ENCODE results near the gene ABCG4. TPM values are rescaled to one million over a fixed set of nuclear protein-coding genes. Genes with fewer than 3 reads are reported as not detected.

Gene ABCG4
- total and polyA plus RNA-seq, 2 donors (not counting 1 experiment from before 2014, with no cell fraction given), result not detected

DNA sequence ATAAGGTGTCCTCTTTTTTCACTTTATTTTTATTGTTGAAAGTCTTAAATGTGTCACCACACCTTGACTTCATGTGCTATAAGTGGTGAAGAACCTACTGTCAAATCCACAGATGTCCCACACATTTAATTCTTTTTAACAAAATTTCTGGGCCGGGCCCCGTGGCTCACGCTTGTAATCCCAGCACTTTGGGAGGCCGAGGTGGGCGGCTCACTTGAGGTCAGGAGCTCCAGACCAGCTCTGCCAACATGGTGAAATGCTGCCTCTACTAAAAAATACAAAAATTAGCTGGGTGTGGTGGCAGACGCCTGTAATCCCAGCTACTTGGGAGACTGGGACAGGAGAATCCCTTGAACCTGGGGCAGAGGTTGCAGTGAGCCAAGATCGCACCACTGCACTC is 60.3 kb downstream of the ABCG4 start:
- POLR2A ChIA-PET, result no interaction called here
- no peak for ATAC-seq (ENCODE audit: low read depth)
- no peak for DNase-seq

DNA sequence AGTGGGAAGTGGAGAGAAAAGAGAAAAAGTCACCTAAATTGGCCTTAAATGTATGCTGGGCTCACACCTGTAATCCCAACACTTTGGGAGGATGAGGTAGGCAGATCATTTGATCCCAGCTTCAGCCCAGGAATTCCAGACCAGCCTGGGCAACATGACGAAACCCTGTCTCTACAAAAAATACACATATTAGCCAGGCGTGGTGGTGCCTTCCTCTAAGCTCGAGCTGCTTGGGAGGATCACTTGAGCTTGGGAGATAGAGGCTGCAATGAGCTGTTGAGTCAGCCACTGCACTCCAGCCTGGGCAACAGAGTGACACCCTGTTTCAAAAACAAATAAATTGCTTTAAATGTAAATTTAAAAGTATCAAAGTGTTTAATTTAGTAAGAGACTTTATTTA is 61.2 kb downstream of the ABCG4 start:
- TF ChIP-seq, protein P1, sequence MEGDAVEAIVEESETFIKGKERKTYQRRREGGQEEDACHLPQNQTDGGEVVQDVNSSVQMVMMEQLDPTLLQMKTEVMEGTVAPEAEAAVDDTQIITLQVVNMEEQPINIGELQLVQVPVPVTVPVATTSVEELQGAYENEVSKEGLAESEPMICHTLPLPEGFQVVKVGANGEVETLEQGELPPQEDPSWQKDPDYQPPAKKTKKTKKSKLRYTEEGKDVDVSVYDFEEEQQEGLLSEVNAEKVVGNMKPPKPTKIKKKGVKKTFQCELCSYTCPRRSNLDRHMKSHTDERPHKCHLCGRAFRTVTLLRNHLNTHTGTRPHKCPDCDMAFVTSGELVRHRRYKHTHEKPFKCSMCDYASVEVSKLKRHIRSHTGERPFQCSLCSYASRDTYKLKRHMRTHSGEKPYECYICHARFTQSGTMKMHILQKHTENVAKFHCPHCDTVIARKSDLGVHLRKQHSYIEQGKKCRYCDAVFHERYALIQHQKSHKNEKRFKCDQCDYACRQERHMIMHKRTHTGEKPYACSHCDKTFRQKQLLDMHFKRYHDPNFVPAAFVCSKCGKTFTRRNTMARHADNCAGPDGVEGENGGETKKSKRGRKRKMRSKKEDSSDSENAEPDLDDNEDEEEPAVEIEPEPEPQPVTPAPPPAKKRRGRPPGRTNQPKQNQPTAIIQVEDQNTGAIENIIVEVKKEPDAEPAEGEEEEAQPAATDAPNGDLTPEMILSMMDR (IDR thresholded peaks at IDR 0.05), result no peak
- no peak for TF ChIP-seq EZH2 (IDR thresholded peaks at IDR 0.05; ENCODE audit: borderline replicate concordance, insufficient read depth, low read depth, low read length, poor library complexity, severe bottlenecking)
- H3K9ac ChIP-seq (ENCODE audit: low read length), result no peak overlapping the region
- DNase-seq (no peak), ATAC-seq (ENCODE audit: low read depth) (no peak)
- H3K27me3 ChIP-seq (replicated peaks in 1 of 4; ENCODE audit: control extremely low read depth in 1 of 4, control insufficient read depth in 3 of 4, insufficient read depth in 4 of 4, low read length in 3 of 4), result no peaks in the 10 kb centered on the region
- peaks cover 41% of the 10 kb centered on the region for H3K4me1 Mint-ChIP-seq
- no peak overlapping the region for H3K4me2 ChIP-seq (replicated peaks; ENCODE audit: low read depth, low read length, poor library complexity, severe bottlenecking)
- no peaks in the 10 kb centered on the region for H3K27me3 Mint-ChIP-seq
- no peak overlapping the region for H3K4me3 ChIP-seq (ENCODE audit: control extremely low read depth in 1 of 5, extremely low read depth in 1 of 5, insufficient read depth in 1 of 5, low read depth in 2 of 5, low read length in 4 of 5)
- no peaks in the 10 kb centered on the region for H3K36me3 ChIP-seq (replicated peaks in 1 of 2; ENCODE audit: control extremely low read depth in 1 of 2, control insufficient read depth in 1 of 2, extremely low read depth in 1 of 2, insufficient read depth in 2 of 2, low read length in 1 of 2)
- no peaks in the 10 kb centered on the region for H3K9me3 Mint-ChIP-seq (ENCODE audit: insufficient read depth)
- H3K27ac Mint-ChIP-seq, result no peak overlapping the region
- no CpG with 5 or more reads among the region's 3 CpGs for WGBS (ENCODE audit: insufficient coverage)
- peaks cover 53% of the 10 kb centered on the region for H4K20me1 ChIP-seq (ENCODE audit: control insufficient read depth, insufficient read depth, low read length, poor library complexity, severe bottlenecking)
- H3K9me3 ChIP-seq (ENCODE audit: control extremely low read depth in 1 of 3, control insufficient read depth in 2 of 3, insufficient read depth in 1 of 3, low read length in 2 of 3), result no peaks in the 10 kb centered on the region
- peaks cover 87% of the 10 kb centered on the region for H3K79me2 ChIP-seq (ENCODE audit: control insufficient read depth, insufficient read depth, low read length)
- no peak overlapping the region for H3K4me3 Mint-ChIP-seq
- peaks cover 16 to 19% of the 10 kb centered on the region in 2 donors for H3K4me1 ChIP-seq (ENCODE audit: control insufficient read depth in 2 of 2, insufficient read depth in 2 of 2, low read length in 2 of 2)
- H3K27ac ChIP-seq (ENCODE audit: low read length in 2 of 2), result no peak overlapping the region
- POLR2A ChIA-PET, result no interaction called here
- intact Hi-C loops (cut with micrococcal nuclease), result no loop called here
- CTCF ChIA-PET, result interaction anchor here (0.7 to 2.1 kb wide), 6 partner anchors 12 to 114 kb away, joined by 3 to 8 read pairs (median 4); no protein-coding TSS in a partner anchor
- no peak overlapping the region for H2AFZ ChIP-seq (ENCODE audit: insufficient read depth, low read depth, low read length, poor library complexity, severe bottlenecking)

More for the DNA sequence above, 60.3 kb downstream of the ABCG4 start:
- intact Hi-C loops (cut with micrococcal nuclease), result loop anchor here (5.0 kb wide), 1 partner anchor 192 kb away; the partner anchor contains the start of genes RPS25 and TRAPPC4
- WGBS (ENCODE audit: insufficient coverage), result 98% methylated on average over 5 of the region's 7 CpGs
- Histone ChIP-seq H3K4me1 (ENCODE audit: control insufficient read depth in 2 of 2, insufficient read depth in 2 of 2, low read length in 2 of 2) (peaks cover 20 to 22% of the 10 kb centered on the region in 2 donors), H3K4me3 (ENCODE audit: control extremely low read depth in 1 of 5, extremely low read depth in 1 of 5, insufficient read depth in 1 of 5, low read depth in 2 of 5, low read length in 4 of 5) (no peak overlapping the region), H2AFZ (ENCODE audit: insufficient read depth, low read depth, low read length, poor library complexity, severe bottlenecking) (no peak overlapping the region), H3K27ac (ENCODE audit: low read length in 2 of 2) (no peak overlapping the region), H4K20me1 (ENCODE audit: control insufficient read depth, insufficient read depth, low read length, poor library complexity, severe bottlenecking) (peaks cover 44% of the 10 kb centered on the region), H3K36me3 (replicated peaks in 1 of 2; ENCODE audit: control extremely low read depth in 1 of 2, control insufficient read depth in 1 of 2, extremely low read depth in 1 of 2, insufficient read depth in 2 of 2, low read length in 1 of 2) (no peaks in the 10 kb centered on the region), H3K79me2 (ENCODE audit: control insufficient read depth, insufficient read depth, low read length) (peaks cover 79% of the 10 kb centered on the region), H3K27me3 (replicated peaks in 1 of 4; ENCODE audit: control extremely low read depth in 1 of 4, control insufficient read depth in 3 of 4, insufficient read depth in 4 of 4, low read length in 3 of 4) (no peaks in the 10 kb centered on the region), H3K4me2 (replicated peaks; ENCODE audit: low read depth, low read length, poor library complexity, severe bottlenecking) (no peak overlapping the region), H3K9ac (ENCODE audit: low read length) (no peak overlapping the region), H3K9me3 (ENCODE audit: control extremely low read depth in 1 of 3, control insufficient read depth in 2 of 3, insufficient read depth in 1 of 3, low read length in 2 of 3) (no peaks in the 10 kb centered on the region)
- CTCF ChIA-PET, result interaction anchor here (0.7 to 2.1 kb wide), 5 partner anchors 13 to 114 kb away, joined by 3 to 8 read pairs (median 4); no protein-coding TSS in a partner anchor
- H3K9me3 Mint-ChIP-seq (ENCODE audit: insufficient read depth), result no peaks in the 10 kb centered on the region
- no peaks in the 10 kb centered on the region for H3K27me3 Mint-ChIP-seq
- no peak for TF ChIP-seq EZH2 (IDR thresholded peaks at IDR 0.05; ENCODE audit: borderline replicate concordance, insufficient read depth, low read depth, low read length, poor library complexity, severe bottlenecking)
- TF ChIP-seq, protein P1 (IDR thresholded peaks at IDR 0.05), result no peak
- H3K27ac Mint-ChIP-seq, result no peak overlapping the region
- no peak overlapping the region for H3K4me3 Mint-ChIP-seq
- H3K4me1 Mint-ChIP-seq, result peaks cover 40% of the 10 kb centered on the region

Other genes starting within 250 kb of the ABCG4 start
- 40.8 and 44.0 TPM in 2 replicates for gene BCL9L, start 223.1 kb upstream of the ABCG4 start, total RNA-seq
- 12.6 and 15.1 TPM in 2 replicates for gene BCL9L, start 223.1 kb upstream of the ABCG4 start, polyA plus RNA-seq
- not detected in 2 replicates for gene UPK2, start 192.8 kb upstream of the ABCG4 start, total RNA-seq
- 0.40 and 0.43 TPM in 2 replicates for gene UPK2, start 192.8 kb upstream of the ABCG4 start, polyA plus RNA-seq
- gene FOXR1, start 177.3 kb upstream of the ABCG4 start, total RNA-seq, result not detected in 2 replicates
- not detected in 2 replicates for gene FOXR1, start 177.3 kb upstream of the ABCG4 start, polyA plus RNA-seq
- gene CENATAC, start 150.9 kb upstream of the ABCG4 start, total RNA-seq, result 122 and 138 TPM in 2 replicates
- gene CENATAC, start 150.9 kb upstream of the ABCG4 start, polyA plus RNA-seq, result 50.1 and 79.6 TPM in 2 replicates
- 1,713 and 1,823 TPM in 2 replicates for gene RPS25, start 130.7 kb upstream of the ABCG4 start, total RNA-seq
- 1,827 and 2,003 TPM in 2 replicates for gene RPS25, start 130.7 kb upstream of the ABCG4 start, polyA plus RNA-seq
- gene TRAPPC4, start 130.3 kb upstream of the ABCG4 start, total RNA-seq, result 61.5 and 64.5 TPM in 2 replicates
- 61.4 and 83.5 TPM in 2 replicates for gene TRAPPC4, start 130.3 kb upstream of the ABCG4 start, polyA plus RNA-seq
- 13.2 and 14.3 TPM in 2 replicates for gene SLC37A4, start 118.2 kb upstream of the ABCG4 start, total RNA-seq
- gene SLC37A4, start 118.2 kb upstream of the ABCG4 start, polyA plus RNA-seq, result 23.5 and 26.3 TPM in 2 replicates
- gene HYOU1, start 91.8 kb upstream of the ABCG4 start, total RNA-seq, result 46.2 and 48.7 TPM in 2 replicates
- gene HYOU1, start 91.8 kb upstream of the ABCG4 start, polyA plus RNA-seq, result 38.5 and 64.4 TPM in 2 replicates
- gene VPS11, start 81.2 kb upstream of the ABCG4 start, total RNA-seq, result 64.7 and 71.1 TPM in 2 replicates
- gene VPS11, start 81.2 kb upstream of the ABCG4 start, polyA plus RNA-seq, result 31.6 and 35.7 TPM in 2 replicates
- gene HMBS, start 64.2 kb upstream of the ABCG4 start, total RNA-seq, result 7.6 and 9.2 TPM in 2 replicates
- gene HMBS, start 64.2 kb upstream of the ABCG4 start, polyA plus RNA-seq, result 17.7 and 18.2 TPM in 2 replicates
- 34.5 and 38.3 TPM in 2 replicates for gene DPAGT1, start 47.2 kb upstream of the ABCG4 start, total RNA-seq
- 60.3 and 64.3 TPM in 2 replicates for gene DPAGT1, start 47.2 kb upstream of the ABCG4 start, polyA plus RNA-seq
- 9.5 and 13.8 TPM in 2 replicates for gene C2CD2L, start 41.7 kb upstream of the ABCG4 start, total RNA-seq
- gene C2CD2L, start 41.7 kb upstream of the ABCG4 start, polyA plus RNA-seq, result 14.1 and 17.0 TPM in 2 replicates
- gene HINFP, start 27.5 kb upstream of the ABCG4 start, total RNA-seq, result 78.7 and 84.6 TPM in 2 replicates
- gene HINFP, start 27.5 kb upstream of the ABCG4 start, polyA plus RNA-seq, result 51.5 and 60.6 TPM in 2 replicates
- gene NLRX1, start 19.7 kb downstream of the ABCG4 start, total RNA-seq, result 9.6 and 10.4 TPM in 2 replicates
- gene NLRX1, start 19.7 kb downstream of the ABCG4 start, polyA plus RNA-seq, result 4.5 and 6.3 TPM in 2 replicates
- gene NHERF4, start 36.4 kb downstream of the ABCG4 start, total RNA-seq, result 0.22 and 0.76 TPM in 2 replicates
- gene NHERF4, start 36.4 kb downstream of the ABCG4 start, polyA plus RNA-seq, result 0.61 TPM in 1 of 2 replicates, not detected in the other
- 35.2 and 38.7 TPM in 2 replicates for gene CBL, start 57.3 kb downstream of the ABCG4 start, total RNA-seq
- 11.7 and 12.5 TPM in 2 replicates for gene CBL, start 57.3 kb downstream of the ABCG4 start, polyA plus RNA-seq
- 0.29 and 0.42 TPM in 2 replicates for gene MCAM, start 168.1 kb downstream of the ABCG4 start, total RNA-seq
- 1.1 and 1.4 TPM in 2 replicates for gene MCAM, start 168.1 kb downstream of the ABCG4 start, polyA plus RNA-seq
- 21.3 and 21.8 TPM in 2 replicates for gene RNF26, start 185.5 kb downstream of the ABCG4 start, total RNA-seq
- 11.6 and 15.5 TPM in 2 replicates for gene RNF26, start 185.5 kb downstream of the ABCG4 start, polyA plus RNA-seq
- gene C1QTNF5, start 191.8 kb downstream of the ABCG4 start, total RNA-seq, result not detected in 2 replicates
- not detected in 2 replicates for gene C1QTNF5, start 191.8 kb downstream of the ABCG4 start, polyA plus RNA-seq
- gene MFRP, start 197.7 kb downstream of the ABCG4 start, total RNA-seq, result not detected in 2 replicates
- not detected in 2 replicates for gene MFRP, start 197.7 kb downstream of the ABCG4 start, polyA plus RNA-seq
- gene USP2, start 232.6 kb downstream of the ABCG4 start, total RNA-seq, result not detected in 2 replicates
- gene USP2, start 232.6 kb downstream of the ABCG4 start, polyA plus RNA-seq, result 0.09 and 0.40 TPM in 2 replicates